ENCODE results near the gene MLPH. TPM values are rescaled to one million over a fixed set of nuclear protein-coding genes. Genes with fewer than 3 reads are reported as not detected.

MLPH gene
- polyA plus RNA-seq, 1 experiment: 15.6 TPM

- peaks cover 3% of the 10 kb centered on the region; the same call in 1 of the 2 replicates for H3K9me3 ChIP-seq (ENCODE audit: control insufficient read depth, insufficient read depth, low read length)
- DNase-seq (ENCODE audit: low read depth, low spot score): no peak
- H3K4me3 ChIP-seq (ENCODE audit: low read depth, low read length): no peak overlapping the region
- H3K27ac ChIP-seq (ENCODE audit: low read depth, low read length): peak overlapping the region; percentile 24
- POLR2A ChIA-PET: interaction anchor here (1.3 to 1.4 kb wide), 3 partner anchors 60 to 487 kb away, joined by 3 to 11 read pairs (median 4); partner anchors contain the start of gene COPS8
- CTCF ChIA-PET: interaction anchor here (0.5 to 5.2 kb wide), 62 partner anchors 8 to 1220 kb away, joined by 3 to 209 read pairs (median 7); partner anchors contain the start of genes COL6A3, COPS8 and MLPH
- TF ChIP-seq CTCF (IDR thresholded peaks at IDR 0.05; ENCODE audit: low read depth, low read length): no peak
- H3K27me3 ChIP-seq (ENCODE audit: control insufficient read depth, insufficient read depth, low read length): peaks cover 3% of the 10 kb centered on the region
Measured at GRCh38 chr2:237572742-237573101, 85.7 kb downstream of the MLPH start.

GRCh38 chr2:237573721-237574415 lies 86.8 kb downstream of the MLPH start:
- H3K27ac ChIP-seq (ENCODE audit: low read depth, low read length): no peak overlapping the region
- CTCF ChIA-PET: interaction anchor here (0.9 to 5.2 kb wide), 10 partner anchors 7 to 506 kb away, joined by 3 to 209 read pairs (median 16); no protein-coding TSS in a partner anchor
- H3K27me3 ChIP-seq (ENCODE audit: control insufficient read depth, insufficient read depth, low read length): peaks cover 3% of the 10 kb centered on the region
- peaks cover 3% of the 10 kb centered on the region; the same call in 1 of the 2 replicates for H3K9me3 ChIP-seq (ENCODE audit: control insufficient read depth, insufficient read depth, low read length)
- DNase-seq (ENCODE audit: low read depth, low spot score): no peak
- POLR2A ChIA-PET: no interaction called here
- no peak for TF ChIP-seq CTCF (IDR thresholded peaks at IDR 0.05; ENCODE audit: low read depth, low read length)
- no peak overlapping the region for H3K4me3 ChIP-seq (ENCODE audit: low read depth, low read length)

- Histone ChIP-seq H3K27ac (ENCODE audit: low read depth, low read length) (no peak overlapping the region), H3K9me3 (ENCODE audit: control insufficient read depth, insufficient read depth, low read length) (peaks cover 3% of the 10 kb centered on the region; the same call in 1 of the 2 replicates), H3K4me3 (ENCODE audit: low read depth, low read length) (no peak overlapping the region), H3K27me3 (ENCODE audit: control insufficient read depth, insufficient read depth, low read length) (peaks cover 7% of the 10 kb centered on the region)
- TF ChIP-seq CTCF (IDR thresholded peaks at IDR 0.05; ENCODE audit: low read depth, low read length): no peak
- ChIA-PET CTCF (interaction anchor here (0.9 to 5.2 kb wide), 4 partner anchors 15 to 452 kb away, joined by 3 to 209 read pairs (median 41); no protein-coding TSS in a partner anchor), POLR2A (no interaction called here)
- DNase-seq (ENCODE audit: low read depth, low spot score): no peak
Measured at GRCh38 chr2:237574467-237574866, 87.4 kb downstream of the MLPH start.

GRCh38 chr2:237574894-237575868 lies 88.1 kb downstream of the MLPH start:
- H3K9me3 ChIP-seq (ENCODE audit: control insufficient read depth, insufficient read depth, low read length): peaks cover 3% of the 10 kb centered on the region; the same call in 1 of the 2 replicates
- no peak overlapping the region for H3K27ac ChIP-seq (ENCODE audit: low read depth, low read length)
- no peak overlapping the region for H3K4me3 ChIP-seq (ENCODE audit: low read depth, low read length)
- ChIA-PET CTCF (interaction anchor here (1.3 to 5.2 kb wide), 2 partner anchors 63 to 199 kb away, joined by 3 to 209 read pairs; no protein-coding TSS in a partner anchor), POLR2A (no interaction called here)
- H3K27me3 ChIP-seq (ENCODE audit: control insufficient read depth, insufficient read depth, low read length): peaks cover 9% of the 10 kb centered on the region
- no peak for TF ChIP-seq CTCF (IDR thresholded peaks at IDR 0.05; ENCODE audit: low read depth, low read length)
- DNase-seq (ENCODE audit: low read depth, low spot score): no peak

All from AG04450 (cell line).